Astrocyte (in vitro differentiated cells and primary cell): ENCODE results near the gene PLEKHG1. TPM values are rescaled to one million over a fixed set of nuclear protein-coding genes. Genes with fewer than 3 reads are reported as not detected.

Experiments
- DNase-seq: peaks from one replicate; pipeline ENCODE4 v3.0.0-alpha.2; 2010; ENCODE audit warnings: low read depth
- FAIRE-seq: peaks from 2 replicates; lab custom pipeline; 2011; peaks lifted over from hg19 to GRCh38; lab: Jason Lieb, UNC
- H2AFZ ChIP-seq: 2 replicates; pipeline ENCODE4 v1.6.0; 2012; ENCODE audit warnings: low read depth, low read length, inconsistent platforms
- H3K27ac ChIP-seq: 2 replicates; pipeline ENCODE4 v1.5.1; 2011; ENCODE audit warnings: low read depth, low read length, inconsistent platforms
- H3K27me3 ChIP-seq: 2 replicates; pipeline ENCODE4 v1.6.0; 2011; ENCODE audit warnings: low read length, inconsistent platforms; ENCODE audit not compliant: insufficient read depth
- H3K36me3 ChIP-seq: 2 replicates; pipeline ENCODE4 v1.5.1; 2011; ENCODE audit warnings: low read length, inconsistent platforms; ENCODE audit not compliant: insufficient read depth
- H3K4me1 ChIP-seq: 2 replicates; pipeline ENCODE4 v1.5.1; 2011; ENCODE audit warnings: low read length, inconsistent platforms; ENCODE audit not compliant: insufficient read depth
- H3K4me2 ChIP-seq: 2 replicates; pipeline ENCODE4 v1.6.0; 2012; ENCODE audit warnings: low read length, inconsistent platforms
- H3K4me3 ChIP-seq: 2 replicates; pipeline ENCODE4 v1.5.1; 2011; ENCODE audit warnings: low read depth, mild to moderate bottlenecking, low read length, inconsistent platforms; ENCODE audit not compliant: insufficient read depth
- H3K79me2 ChIP-seq: 2 replicates; pipeline ENCODE4 v1.6.0; 2012; ENCODE audit warnings: mild to moderate bottlenecking, low read length, inconsistent platforms; ENCODE audit not compliant: insufficient read depth
- H3K9ac ChIP-seq: 2 replicates; pipeline ENCODE4 v1.6.0; 2012; ENCODE audit warnings: mild to moderate bottlenecking, low read length, inconsistent platforms
- H3K9me3 ChIP-seq: 2 replicates; pipeline ENCODE4 v1.5.1; 2012; ENCODE audit warnings: low read depth, mild to moderate bottlenecking, low read length, inconsistent platforms; ENCODE audit not compliant: insufficient read depth
- H4K20me1 ChIP-seq: 2 replicates; pipeline ENCODE4 v1.6.0; 2012; ENCODE audit warnings: low read length, inconsistent platforms; ENCODE audit not compliant: insufficient read depth
- H3K27ac Mint-ChIP-seq: one replicate; pipeline ENCODE4 v1.8.0; 2021; ENCODE audit warnings: mild to moderate bottlenecking, mixed read lengths; ENCODE audit not compliant: unreplicated experiment
- H3K27me3 Mint-ChIP-seq: one replicate; pipeline ENCODE4 v1.8.0; 2021; ENCODE audit warnings: low read depth, mixed read lengths; ENCODE audit not compliant: unreplicated experiment
- H3K36me3 Mint-ChIP-seq: one replicate; pipeline ENCODE4 v1.8.0; 2021; ENCODE audit warnings: low read depth, mixed read lengths; ENCODE audit not compliant: unreplicated experiment
- H3K4me1 Mint-ChIP-seq: one replicate; pipeline ENCODE4 v1.8.0; 2021; ENCODE audit warnings: low read depth, mixed read lengths; ENCODE audit not compliant: unreplicated experiment
- H3K4me3 Mint-ChIP-seq: one replicate; pipeline ENCODE4 v1.8.0; 2021; ENCODE audit warnings: mild to moderate bottlenecking, moderate library complexity, mixed read lengths; ENCODE audit not compliant: unreplicated experiment
- H3K9me3 Mint-ChIP-seq: one replicate; pipeline ENCODE4 v1.8.0; 2021; ENCODE audit warnings: mild to moderate bottlenecking, mixed read lengths; ENCODE audit not compliant: unreplicated experiment
- CTCF ChIP-seq: IDR thresholded peaks from 2 replicates; pipeline ENCODE4 v1.5.1; 2011; ENCODE audit warnings: low read depth, mild to moderate bottlenecking, inconsistent platforms, low read length, moderate library complexity; ENCODE audit not compliant: insufficient read depth
- EZH2 ChIP-seq: IDR thresholded peaks from 2 replicates; pipeline ENCODE4 v1.6.1; 2012; ENCODE audit warnings: mild to moderate bottlenecking, low read length, inconsistent platforms; ENCODE audit not compliant: insufficient read depth
- total RNA-seq: library from RNA; stranded (reverse); gene quantifications from 2 replicates; pipeline ENCODE4 v1.2.1, GENCODE V29; 2021

The PLEKHG1 gene
- total RNA-seq, 1 donor from 2014 or later: 12.1 TPM

- TF ChIP-seq EZH2 (no peak), CTCF (no peak)
- no peaks in the 10 kb centered on the region for H3K36me3 Mint-ChIP-seq
- H3K4me1 Mint-ChIP-seq: peaks cover 1% of the 10 kb centered on the region
- H3K27ac Mint-ChIP-seq: no peak overlapping the region
- H3K4me3 Mint-ChIP-seq: no peak overlapping the region
- Histone ChIP-seq H3K27me3 (peaks cover 3% of the 10 kb centered on the region), H3K9me3 (no peaks in the 10 kb centered on the region), H3K36me3 (no peaks in the 10 kb centered on the region), H3K9ac (no peak overlapping the region), H3K4me1 (no peaks in the 10 kb centered on the region), H3K79me2 (no peaks in the 10 kb centered on the region), H3K27ac (no peak overlapping the region), H2AFZ (no peak overlapping the region), H4K20me1 (no peaks in the 10 kb centered on the region), H3K4me2 (no peak overlapping the region), H3K4me3 (no peak overlapping the region)
- peaks cover 4% of the 10 kb centered on the region for H3K27me3 Mint-ChIP-seq
- FAIRE-seq: no peak
- peaks cover 2% of the 10 kb centered on the region for H3K9me3 Mint-ChIP-seq
- no peak for DNase-seq
Observed at GRCh38 chr6:150617496-150618460, 18.1 kb downstream of the PLEKHG1 start.

DNA sequence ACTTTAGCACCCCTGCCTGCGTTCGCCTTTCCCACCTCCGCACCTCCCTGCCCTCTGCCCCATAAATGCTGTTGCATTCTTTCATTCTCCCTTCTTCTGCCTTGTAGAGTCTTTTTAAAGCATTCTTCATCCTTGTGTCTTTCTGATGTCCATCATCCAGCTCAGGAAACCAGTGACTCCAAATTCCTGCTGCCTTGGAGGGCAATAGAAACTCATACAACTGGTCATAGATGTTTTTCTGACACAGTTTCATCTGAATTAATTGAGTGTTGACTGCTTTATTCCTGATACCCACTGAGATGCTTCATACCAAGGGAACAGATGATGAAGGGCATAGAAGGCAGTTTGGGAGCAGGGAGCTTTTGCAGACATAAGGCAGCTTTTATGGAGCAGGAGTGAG, 19.6 kb downstream of the PLEKHG1 start:
- FAIRE-seq (no peak), DNase-seq (no peak)
- H4K20me1 ChIP-seq: no peaks in the 10 kb centered on the region
- no peak overlapping the region for H3K4me3 ChIP-seq
- no peaks in the 10 kb centered on the region for H3K9me3 ChIP-seq
- H3K4me1 ChIP-seq: no peaks in the 10 kb centered on the region
- H3K36me3 ChIP-seq: no peaks in the 10 kb centered on the region
- H3K27me3 Mint-ChIP-seq: no peaks in the 10 kb centered on the region
- H3K27ac Mint-ChIP-seq: no peak overlapping the region
- no peak overlapping the region for H3K4me2 ChIP-seq
- no peaks in the 10 kb centered on the region for H3K9me3 Mint-ChIP-seq
- peaks cover 4% of the 10 kb centered on the region for H3K4me1 Mint-ChIP-seq
- H3K27ac ChIP-seq: no peak overlapping the region
- no peak overlapping the region for H3K9ac ChIP-seq
- TF ChIP-seq CTCF (no peak), EZH2 (no peak)
- H2AFZ ChIP-seq: no peak overlapping the region
- H3K79me2 ChIP-seq: no peaks in the 10 kb centered on the region
- H3K27me3 ChIP-seq: peaks cover 3% of the 10 kb centered on the region
- H3K36me3 Mint-ChIP-seq: no peaks in the 10 kb centered on the region
- no peak overlapping the region for H3K4me3 Mint-ChIP-seq

GRCh38 chr6:150620244-150620643, 20.6 kb downstream of the PLEKHG1 start:
- Mint-ChIP-seq H3K36me3 (no peaks in the 10 kb centered on the region), H3K27ac (no peak overlapping the region), H3K9me3 (no peaks in the 10 kb centered on the region), H3K27me3 (no peaks in the 10 kb centered on the region), H3K4me1 (peaks cover 4% of the 10 kb centered on the region), H3K4me3 (no peak overlapping the region)
- H3K4me1 ChIP-seq: no peaks in the 10 kb centered on the region
- no peak overlapping the region for H3K27ac ChIP-seq
- no peak overlapping the region for H3K9ac ChIP-seq
- H3K4me3 ChIP-seq: no peak overlapping the region
- no peak overlapping the region for H2AFZ ChIP-seq
- H3K79me2 ChIP-seq: no peaks in the 10 kb centered on the region
- no peaks in the 10 kb centered on the region for H3K36me3 ChIP-seq
- no peak overlapping the region for H3K4me2 ChIP-seq
- H3K27me3 ChIP-seq: no peaks in the 10 kb centered on the region
- TF ChIP-seq CTCF (no peak), EZH2 (no peak)
- no peaks in the 10 kb centered on the region for H4K20me1 ChIP-seq
- FAIRE-seq (no peak), DNase-seq (no peak)
- H3K9me3 ChIP-seq: no peaks in the 10 kb centered on the region
